GM23338 (cell line): ENCODE measurements around the gene IMP3.
"Not testable (repeated sequence)": the region's sequence is repeated elsewhere in the genome, so short reads cannot be mapped to it uniquely, and the experiment has no call there.

ENCODE experiments used
- CREB1 ChIP-seq: fragments of 250-450 bp; sonication (Bioruptor Pico); IDR thresholded peaks from 2 replicates; pipeline ENCODE4 v1.5.0; 2020; ENCODE audit warnings: low read depth, mild to moderate bottlenecking, moderate library complexity
- EZH2 ChIP-seq: fragments of 200-600 bp; sonication (generic); IDR thresholded peaks from one replicate; pipeline ENCODE4 v1.8.0; 2017; ENCODE audit warnings: antibody characterized with exemption, mild to moderate bottlenecking, low read depth; ENCODE audit not compliant: unreplicated experiment
- EZH2phosphoT487 ChIP-seq: fragments of 200-600 bp; sonication (generic); IDR thresholded peaks from one replicate; pipeline ENCODE4 v1.8.1; 2018; ENCODE audit warnings: antibody characterized with exemption; ENCODE audit not compliant: unreplicated experiment
- JUNB ChIP-seq: IDR thresholded peaks from one replicate; pipeline ENCODE4 v1.6.1; 2016; ENCODE audit warnings: antibody characterized with exemption; ENCODE audit not compliant: unreplicated experiment
- POLR2AphosphoS5 ChIP-seq: IDR thresholded peaks from 2 replicates; pipeline ENCODE4 v1.6.1; 2016; ENCODE audit warnings: antibody characterized with exemption, low read depth
- STAT1 ChIP-seq: IDR thresholded peaks from one replicate; pipeline ENCODE4 v1.6.1; 2016; ENCODE audit warnings: antibody characterized with exemption; ENCODE audit not compliant: unreplicated experiment
- ZNF331 ChIP-seq: fragments of 250-450 bp; sonication (Bioruptor Pico); IDR thresholded peaks from 2 replicates; pipeline ENCODE4 v1.5.0; 2020; ENCODE audit warnings: low read depth, mild to moderate bottlenecking, moderate library complexity
- TF ChIP-seq, protein P1 (sequence below), 2 experiments: fragments of 200-600 bp in 1 of 2; sonication (generic) in 1 of 2; conservative IDR thresholded peaks; 2 replicates each; pipeline versions ENCODE4 v1.5.1 to v1.6.1; 2016 to 2017; ENCODE audit warnings: antibody characterized with exemption in 2 of 2, low read depth in 2 of 2, mild to moderate bottlenecking in 2 of 2, moderate library complexity in 1 of 2
- TF ChIP-seq, protein P2 (sequence below): IDR thresholded peaks from one replicate; pipeline ENCODE4 v1.6.1; 2018; ENCODE audit warnings: antibody characterized with exemption; ENCODE audit not compliant: unreplicated experiment
- TF ChIP-seq, protein P3 (sequence below): IDR thresholded peaks from 2 replicates; pipeline ENCODE4 v1.6.1; 2016; ENCODE audit warnings: antibody characterized with exemption
- TF ChIP-seq, protein P4 (sequence below): fragments of 250-450 bp; sonication (Bioruptor Pico); IDR thresholded peaks from 2 replicates; pipeline ENCODE4 v1.5.0; 2020; ENCODE audit warnings: mild to moderate bottlenecking, moderate library complexity

DNA sequence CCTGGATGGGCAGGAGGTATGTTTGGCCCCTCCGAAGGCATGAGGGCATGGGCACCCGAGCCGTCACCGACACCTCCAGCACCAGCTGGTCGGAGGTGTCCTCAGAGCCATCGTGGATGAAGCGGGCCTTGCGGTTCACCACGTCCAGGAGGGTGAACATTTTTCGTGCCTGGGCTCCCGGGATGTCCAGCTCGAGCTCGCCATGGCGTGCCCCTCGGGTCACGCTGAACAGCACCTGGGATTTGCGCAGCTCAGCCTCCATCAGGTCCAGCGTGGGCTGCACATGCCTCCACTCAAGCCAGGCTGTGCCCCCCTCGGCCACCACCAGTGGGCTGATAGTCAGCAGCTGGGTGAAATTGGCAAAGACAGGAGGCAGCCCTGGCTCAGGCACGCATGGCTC lies 49.4 kb upstream of the IMP3 start:
- TF ChIP-seq, protein P1, sequence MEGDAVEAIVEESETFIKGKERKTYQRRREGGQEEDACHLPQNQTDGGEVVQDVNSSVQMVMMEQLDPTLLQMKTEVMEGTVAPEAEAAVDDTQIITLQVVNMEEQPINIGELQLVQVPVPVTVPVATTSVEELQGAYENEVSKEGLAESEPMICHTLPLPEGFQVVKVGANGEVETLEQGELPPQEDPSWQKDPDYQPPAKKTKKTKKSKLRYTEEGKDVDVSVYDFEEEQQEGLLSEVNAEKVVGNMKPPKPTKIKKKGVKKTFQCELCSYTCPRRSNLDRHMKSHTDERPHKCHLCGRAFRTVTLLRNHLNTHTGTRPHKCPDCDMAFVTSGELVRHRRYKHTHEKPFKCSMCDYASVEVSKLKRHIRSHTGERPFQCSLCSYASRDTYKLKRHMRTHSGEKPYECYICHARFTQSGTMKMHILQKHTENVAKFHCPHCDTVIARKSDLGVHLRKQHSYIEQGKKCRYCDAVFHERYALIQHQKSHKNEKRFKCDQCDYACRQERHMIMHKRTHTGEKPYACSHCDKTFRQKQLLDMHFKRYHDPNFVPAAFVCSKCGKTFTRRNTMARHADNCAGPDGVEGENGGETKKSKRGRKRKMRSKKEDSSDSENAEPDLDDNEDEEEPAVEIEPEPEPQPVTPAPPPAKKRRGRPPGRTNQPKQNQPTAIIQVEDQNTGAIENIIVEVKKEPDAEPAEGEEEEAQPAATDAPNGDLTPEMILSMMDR (conservative IDR thresholded peaks at IDR 0.05; ENCODE audit: low read depth in 2 of 2) = not testable (repeated sequence)
- not testable (repeated sequence) for TF ChIP-seq CREB1; EZH2; EZH2phosphoT487; JUNB; POLR2AphosphoS5; STAT1; ZNF331 (CRISPR knock-in tag)
- TF ChIP-seq, protein P2, sequence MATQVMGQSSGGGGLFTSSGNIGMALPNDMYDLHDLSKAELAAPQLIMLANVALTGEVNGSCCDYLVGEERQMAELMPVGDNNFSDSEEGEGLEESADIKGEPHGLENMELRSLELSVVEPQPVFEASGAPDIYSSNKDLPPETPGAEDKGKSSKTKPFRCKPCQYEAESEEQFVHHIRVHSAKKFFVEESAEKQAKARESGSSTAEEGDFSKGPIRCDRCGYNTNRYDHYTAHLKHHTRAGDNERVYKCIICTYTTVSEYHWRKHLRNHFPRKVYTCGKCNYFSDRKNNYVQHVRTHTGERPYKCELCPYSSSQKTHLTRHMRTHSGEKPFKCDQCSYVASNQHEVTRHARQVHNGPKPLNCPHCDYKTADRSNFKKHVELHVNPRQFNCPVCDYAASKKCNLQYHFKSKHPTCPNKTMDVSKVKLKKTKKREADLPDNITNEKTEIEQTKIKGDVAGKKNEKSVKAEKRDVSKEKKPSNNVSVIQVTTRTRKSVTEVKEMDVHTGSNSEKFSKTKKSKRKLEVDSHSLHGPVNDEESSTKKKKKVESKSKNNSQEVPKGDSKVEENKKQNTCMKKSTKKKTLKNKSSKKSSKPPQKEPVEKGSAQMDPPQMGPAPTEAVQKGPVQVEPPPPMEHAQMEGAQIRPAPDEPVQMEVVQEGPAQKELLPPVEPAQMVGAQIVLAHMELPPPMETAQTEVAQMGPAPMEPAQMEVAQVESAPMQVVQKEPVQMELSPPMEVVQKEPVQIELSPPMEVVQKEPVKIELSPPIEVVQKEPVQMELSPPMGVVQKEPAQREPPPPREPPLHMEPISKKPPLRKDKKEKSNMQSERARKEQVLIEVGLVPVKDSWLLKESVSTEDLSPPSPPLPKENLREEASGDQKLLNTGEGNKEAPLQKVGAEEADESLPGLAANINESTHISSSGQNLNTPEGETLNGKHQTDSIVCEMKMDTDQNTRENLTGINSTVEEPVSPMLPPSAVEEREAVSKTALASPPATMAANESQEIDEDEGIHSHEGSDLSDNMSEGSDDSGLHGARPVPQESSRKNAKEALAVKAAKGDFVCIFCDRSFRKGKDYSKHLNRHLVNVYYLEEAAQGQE = not testable (repeated sequence)
- TF ChIP-seq, protein P3, sequence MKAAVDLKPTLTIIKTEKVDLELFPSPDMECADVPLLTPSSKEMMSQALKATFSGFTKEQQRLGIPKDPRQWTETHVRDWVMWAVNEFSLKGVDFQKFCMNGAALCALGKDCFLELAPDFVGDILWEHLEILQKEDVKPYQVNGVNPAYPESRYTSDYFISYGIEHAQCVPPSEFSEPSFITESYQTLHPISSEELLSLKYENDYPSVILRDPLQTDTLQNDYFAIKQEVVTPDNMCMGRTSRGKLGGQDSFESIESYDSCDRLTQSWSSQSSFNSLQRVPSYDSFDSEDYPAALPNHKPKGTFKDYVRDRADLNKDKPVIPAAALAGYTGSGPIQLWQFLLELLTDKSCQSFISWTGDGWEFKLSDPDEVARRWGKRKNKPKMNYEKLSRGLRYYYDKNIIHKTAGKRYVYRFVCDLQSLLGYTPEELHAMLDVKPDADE = not testable (repeated sequence)
- TF ChIP-seq, protein P4, sequence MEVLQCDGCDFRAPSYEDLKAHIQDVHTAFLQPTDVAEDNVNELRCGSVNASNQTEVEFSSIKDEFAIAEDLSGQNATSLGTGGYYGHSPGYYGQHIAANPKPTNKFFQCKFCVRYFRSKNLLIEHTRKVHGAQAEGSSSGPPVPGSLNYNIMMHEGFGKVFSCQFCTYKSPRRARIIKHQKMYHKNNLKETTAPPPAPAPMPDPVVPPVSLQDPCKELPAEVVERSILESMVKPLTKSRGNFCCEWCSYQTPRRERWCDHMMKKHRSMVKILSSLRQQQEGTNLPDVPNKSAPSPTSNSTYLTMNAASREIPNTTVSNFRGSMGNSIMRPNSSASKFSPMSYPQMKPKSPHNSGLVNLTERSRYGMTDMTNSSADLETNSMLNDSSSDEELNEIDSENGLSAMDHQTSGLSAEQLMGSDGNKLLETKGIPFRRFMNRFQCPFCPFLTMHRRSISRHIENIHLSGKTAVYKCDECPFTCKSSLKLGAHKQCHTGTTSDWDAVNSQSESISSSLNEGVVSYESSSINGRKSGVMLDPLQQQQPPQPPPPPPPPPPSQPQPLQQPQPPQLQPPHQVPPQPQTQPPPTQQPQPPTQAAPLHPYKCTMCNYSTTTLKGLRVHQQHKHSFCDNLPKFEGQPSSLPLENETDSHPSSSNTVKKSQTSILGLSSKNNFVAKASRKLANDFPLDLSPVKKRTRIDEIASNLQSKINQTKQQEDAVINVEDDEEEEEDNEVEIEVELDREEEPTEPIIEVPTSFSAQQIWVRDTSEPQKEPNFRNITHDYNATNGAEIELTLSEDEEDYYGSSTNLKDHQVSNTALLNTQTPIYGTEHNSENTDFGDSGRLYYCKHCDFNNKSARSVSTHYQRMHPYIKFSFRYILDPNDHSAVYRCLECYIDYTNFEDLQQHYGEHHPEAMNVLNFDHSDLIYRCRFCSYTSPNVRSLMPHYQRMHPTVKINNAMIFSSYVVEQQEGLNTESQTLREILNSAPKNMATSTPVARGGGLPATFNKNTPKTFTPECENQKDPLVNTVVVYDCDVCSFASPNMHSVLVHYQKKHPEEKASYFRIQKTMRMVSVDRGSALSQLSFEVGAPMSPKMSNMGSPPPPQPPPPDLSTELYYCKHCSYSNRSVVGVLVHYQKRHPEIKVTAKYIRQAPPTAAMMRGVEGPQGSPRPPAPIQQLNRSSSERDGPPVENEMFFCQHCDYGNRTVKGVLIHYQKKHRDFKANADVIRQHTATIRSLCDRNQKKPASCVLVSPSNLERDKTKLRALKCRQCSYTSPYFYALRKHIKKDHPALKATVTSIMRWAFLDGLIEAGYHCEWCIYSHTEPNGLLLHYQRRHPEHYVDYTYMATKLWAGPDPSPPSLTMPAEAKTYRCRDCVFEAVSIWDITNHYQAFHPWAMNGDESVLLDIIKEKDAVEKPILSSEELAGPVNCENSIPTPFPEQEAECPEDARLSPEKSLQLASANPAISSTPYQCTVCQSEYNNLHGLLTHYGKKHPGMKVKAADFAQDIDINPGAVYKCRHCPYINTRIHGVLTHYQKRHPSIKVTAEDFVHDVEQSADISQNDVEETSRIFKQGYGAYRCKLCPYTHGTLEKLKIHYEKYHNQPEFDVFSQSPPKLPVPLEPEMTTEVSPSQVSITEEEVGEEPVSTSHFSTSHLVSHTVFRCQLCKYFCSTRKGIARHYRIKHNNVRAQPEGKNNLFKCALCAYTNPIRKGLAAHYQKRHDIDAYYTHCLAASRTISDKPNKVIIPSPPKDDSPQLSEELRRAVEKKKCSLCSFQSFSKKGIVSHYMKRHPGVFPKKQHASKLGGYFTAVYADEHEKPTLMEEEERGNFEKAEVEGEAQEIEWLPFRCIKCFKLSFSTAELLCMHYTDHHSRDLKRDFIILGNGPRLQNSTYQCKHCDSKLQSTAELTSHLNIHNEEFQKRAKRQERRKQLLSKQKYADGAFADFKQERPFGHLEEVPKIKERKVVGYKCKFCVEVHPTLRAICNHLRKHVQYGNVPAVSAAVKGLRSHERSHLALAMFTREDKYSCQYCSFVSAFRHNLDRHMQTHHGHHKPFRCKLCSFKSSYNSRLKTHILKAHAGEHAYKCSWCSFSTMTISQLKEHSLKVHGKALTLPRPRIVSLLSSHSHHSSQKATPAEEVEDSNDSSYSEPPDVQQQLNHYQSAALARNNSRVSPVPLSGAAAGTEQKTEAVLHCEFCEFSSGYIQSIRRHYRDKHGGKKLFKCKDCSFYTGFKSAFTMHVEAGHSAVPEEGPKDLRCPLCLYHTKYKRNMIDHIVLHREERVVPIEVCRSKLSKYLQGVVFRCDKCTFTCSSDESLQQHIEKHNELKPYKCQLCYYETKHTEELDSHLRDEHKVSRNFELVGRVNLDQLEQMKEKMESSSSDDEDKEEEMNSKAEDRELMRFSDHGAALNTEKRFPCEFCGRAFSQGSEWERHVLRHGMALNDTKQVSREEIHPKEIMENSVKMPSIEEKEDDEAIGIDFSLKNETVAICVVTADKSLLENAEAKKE (CRISPR knock-in tag) = not testable (repeated sequence)
